GM19240 (cell line): ENCODE measurements around the gene ABCC1.
"Not testable (repeated sequence)": the region's sequence is repeated elsewhere in the genome, so short reads cannot be mapped to it uniquely, and the experiment has no call there.

Experiments
- DNase-seq: peaks from one replicate; pipeline ENCODE4 v3.0.0; 2011; ENCODE audit warnings: low spot score; ENCODE audit not compliant: insufficient read length

ABCC1 gene

GRCh38 chr16:16076423-16076813, 127.0 kb downstream of the ABCC1 start:
- DNase-seq = no peak

DNA sequence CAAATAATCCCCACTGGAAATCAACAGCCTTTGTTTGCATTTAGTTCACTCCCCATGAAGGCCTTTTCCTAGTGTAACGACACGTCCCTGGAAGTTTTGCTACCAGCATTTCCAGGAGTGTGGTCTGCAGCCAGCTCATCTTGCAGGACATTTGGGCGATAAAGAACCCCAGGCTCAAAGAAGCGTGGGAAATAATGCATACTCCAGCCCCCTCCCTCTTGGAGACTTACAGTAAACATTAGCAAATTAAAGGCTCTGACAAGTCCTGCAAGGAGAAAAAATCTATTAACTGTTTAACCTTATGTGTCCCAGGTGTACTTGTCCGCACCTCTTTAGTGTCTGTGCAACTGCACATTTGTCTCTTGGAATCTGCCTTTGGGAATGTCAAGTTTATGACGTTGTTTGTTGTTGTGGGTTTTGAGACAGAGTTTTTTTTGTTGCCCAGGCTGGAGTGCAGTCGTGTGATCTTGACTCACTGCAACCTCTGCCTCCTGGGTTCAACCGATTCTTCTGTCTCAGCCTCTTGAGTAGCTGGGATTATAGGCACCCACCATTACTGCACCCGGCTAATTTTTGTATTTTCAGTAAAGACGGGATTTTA, 131.1 kb downstream of the ABCC1 start:
- DNase-seq = no peak

GRCh38 chr16:16081141-16081540, 131.7 kb downstream of the ABCC1 start:
- no peak for DNase-seq

- DNase-seq = no peak
These were observed 132.8 kb downstream of the ABCC1 start for GRCh38 chr16:16082255-16082654.

- no peak for DNase-seq
These were observed 134.2 kb downstream of the ABCC1 start for GRCh38 chr16:16083421-16084156.

- no peak for DNase-seq
These were observed 135.5 kb downstream of the ABCC1 start for GRCh38 chr16:16084874-16085273.

- DNase-seq = no peak
These were observed 137.4 kb downstream of the ABCC1 start for GRCh38 chr16:16086653-16087446.

GRCh38 chr16:16090238-16090637, 140.8 kb downstream of the ABCC1 start:
- no peak for DNase-seq

GRCh38 chr16:16092925-16093627, 143.7 kb downstream of the ABCC1 start:
- DNase-seq = no peak

DNA sequence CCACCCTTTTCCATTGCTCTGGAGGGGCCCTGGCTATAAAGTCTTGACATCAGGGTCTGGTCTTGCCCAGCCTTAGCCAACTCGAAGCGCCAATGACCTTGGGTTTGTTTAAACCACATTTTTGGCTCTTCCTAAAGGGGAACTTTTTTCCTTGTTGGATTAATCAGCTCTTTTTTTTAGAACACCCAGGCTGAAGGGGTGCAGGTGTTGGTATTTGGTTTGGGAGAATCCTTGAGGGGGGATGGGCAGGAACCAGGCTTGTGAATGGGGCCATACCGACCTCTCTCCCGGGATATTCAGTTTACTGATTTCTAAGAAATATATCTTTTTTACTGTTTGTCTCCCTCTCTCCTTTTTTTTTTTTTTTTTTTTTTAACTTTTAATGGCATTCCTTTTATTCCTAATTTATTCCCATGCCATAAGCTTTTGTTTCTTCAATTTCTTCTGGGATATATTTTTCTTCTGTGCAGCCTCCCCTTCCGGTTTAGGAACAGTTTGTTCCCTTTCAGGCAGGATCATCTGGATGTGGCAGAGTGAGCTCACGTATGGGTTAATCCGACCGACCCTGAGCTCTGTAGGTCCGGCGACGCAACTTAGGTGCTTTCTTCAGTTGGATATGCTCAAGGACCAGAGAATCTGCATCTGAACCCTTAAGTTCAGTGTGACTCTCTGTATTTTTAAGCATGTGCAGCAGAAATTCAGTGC, 144.4 kb downstream of the ABCC1 start:
- no peak for DNase-seq

- DNase-seq = no peak
These were observed 146.2 kb downstream of the ABCC1 start for GRCh38 chr16:16095646-16096045.

DNA sequence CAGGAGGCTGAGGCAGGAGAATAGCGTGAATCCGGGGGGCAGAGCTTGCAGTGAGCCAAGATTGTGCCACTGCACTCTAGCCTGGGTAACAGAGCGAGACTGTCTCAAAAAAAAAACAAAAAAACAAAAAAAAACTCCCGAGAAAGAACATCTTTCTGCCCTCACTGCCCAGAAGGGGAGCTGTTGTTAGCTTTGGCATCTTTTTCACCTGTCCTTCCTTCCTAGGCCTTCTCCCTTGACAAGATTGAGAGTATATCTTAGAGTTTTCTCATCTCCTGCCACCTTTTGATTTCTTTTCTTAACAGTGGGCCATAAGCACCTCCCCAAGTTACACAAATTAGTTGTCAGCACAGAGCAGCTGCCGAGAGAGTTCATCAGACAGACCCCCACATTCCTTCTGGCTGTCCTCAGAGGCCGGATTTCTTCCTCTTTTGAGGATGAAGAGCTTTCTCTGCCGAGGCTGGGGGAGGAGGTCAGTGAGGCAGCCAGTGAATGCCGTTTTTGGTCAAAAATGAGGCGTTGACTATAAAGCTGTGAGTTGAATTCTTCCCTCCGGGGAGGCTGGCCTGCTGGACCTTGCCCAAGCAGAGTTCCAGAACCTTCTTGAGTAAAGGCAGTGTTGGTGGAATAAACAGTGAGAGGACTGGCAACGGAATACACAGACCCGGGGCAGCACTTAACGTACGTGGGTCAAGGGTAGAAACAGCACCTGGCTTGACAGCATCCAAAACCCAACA, 146.9 kb downstream of the ABCC1 start:
- DNase-seq = no peak

GRCh38 chr16:16096858-16097213, 147.4 kb downstream of the ABCC1 start:
- no peak for DNase-seq

DNA sequence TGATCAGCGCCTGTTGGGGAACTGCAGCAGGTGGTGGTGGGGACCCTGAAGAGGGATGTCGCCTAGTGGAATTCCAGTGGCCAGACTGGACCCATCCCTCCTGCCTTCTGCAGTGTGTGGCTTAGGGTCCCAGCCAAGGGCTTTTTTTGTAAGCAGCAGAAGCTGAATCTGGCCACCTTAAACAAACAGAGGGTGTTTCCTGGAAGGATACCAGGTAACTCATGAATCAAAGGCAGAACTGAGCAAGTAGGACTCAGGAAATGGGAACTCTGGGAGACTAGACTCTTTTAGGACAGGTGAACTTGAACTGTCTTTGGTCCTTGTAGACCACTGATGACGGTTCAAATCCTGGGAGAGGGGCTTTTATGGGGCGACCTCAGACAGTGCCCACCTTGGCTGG, 149.9 kb downstream of the ABCC1 start:
- no peak for DNase-seq

GRCh38 chr16:16100631-16101030, 151.2 kb downstream of the ABCC1 start:
- no peak for DNase-seq

- no peak for DNase-seq
These were observed 152.2 kb downstream of the ABCC1 start for GRCh38 chr16:16101585-16101984.

DNA sequence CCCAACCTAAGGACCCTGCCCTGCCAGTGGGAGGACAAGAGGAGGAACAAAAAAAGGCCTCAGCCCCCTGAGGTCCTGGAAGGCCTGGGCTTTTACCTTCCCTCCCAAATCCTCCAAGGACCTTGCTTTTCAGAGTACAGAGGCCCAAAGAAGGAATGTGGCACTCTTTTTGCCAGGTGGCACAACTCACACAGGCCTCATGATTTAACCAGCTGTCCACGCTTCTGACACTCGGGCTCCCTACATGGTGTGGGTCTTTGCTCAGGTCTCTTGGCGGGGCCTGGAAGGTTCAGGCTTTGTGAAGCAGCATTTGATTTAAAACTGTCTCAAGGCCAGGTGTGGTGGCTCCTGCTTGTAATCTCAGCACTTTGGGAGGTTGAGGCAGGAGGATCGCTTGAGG, 153.3 kb downstream of the ABCC1 start:
- no peak for DNase-seq

DNA sequence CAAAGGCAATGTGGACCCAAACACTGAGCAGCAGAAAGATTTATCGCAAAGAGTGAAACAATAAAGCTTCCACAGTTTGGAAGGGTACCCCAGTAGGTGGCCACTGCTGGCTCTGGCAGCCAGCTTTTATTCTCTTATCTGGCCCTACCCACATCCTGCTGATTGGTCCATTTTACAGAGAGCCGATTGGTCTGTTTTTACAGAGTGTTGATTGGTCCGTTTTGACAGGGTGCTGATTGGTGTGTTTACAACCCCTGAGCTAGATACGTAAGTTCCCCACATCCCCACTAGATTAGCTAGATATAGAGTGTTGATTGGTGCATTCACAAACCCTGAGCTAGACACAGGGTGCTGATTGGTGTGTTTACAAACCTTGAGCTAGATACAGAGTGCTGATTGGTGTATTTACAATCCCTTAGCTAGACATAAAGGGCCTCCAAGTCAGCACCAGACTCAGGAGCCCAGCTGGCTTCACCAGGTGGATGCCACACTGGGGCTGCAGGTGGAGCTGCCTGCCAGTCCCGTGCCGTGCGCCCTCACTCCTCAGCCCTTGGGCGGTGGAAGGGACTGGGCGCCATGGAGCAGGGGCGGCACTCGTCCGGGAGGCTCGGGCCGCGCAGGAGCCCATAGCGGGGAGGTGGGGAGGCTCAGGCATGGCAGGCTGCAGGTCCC, 154.9 kb downstream of the ABCC1 start:
- not testable (repeated sequence) for DNase-seq

DNA sequence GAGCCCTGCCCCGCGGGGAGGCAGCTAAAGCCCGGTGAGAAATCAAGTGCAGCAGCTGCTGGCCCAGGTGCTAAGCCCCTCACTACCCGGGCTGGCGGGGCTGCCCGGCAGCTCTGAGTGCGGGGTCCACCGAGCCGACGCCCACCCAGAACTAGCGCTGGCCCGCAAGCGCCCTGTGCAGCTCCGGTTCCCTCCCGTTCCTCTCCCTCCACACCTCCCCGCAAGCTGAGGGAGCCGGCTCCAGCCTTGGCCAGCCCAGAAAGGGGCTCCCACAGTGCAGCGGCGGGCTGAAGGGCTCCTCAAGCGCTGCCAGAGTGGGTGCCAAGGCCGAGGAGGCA, 155.4 kb downstream of the ABCC1 start:
- not testable (repeated sequence) for DNase-seq

DNA sequence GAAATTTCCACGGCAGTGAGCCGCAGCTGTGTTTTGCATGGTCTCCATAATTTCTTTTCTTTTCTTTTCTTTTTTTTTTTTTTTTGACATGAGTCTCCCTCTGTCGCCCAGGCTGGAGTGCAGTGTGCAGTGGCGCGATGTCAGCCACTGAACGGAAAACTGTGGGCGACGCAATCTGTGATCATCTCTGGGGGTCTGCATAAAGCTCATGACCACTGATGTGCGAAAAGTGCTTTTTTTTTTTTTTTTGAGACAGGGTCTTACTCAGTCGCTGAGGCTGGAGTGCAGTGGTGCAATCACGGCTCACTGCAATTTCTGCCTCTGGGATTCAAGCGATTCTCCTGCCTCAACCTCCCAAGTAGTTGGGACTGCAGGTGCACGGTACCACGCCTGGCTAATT, 156.2 kb downstream of the ABCC1 start:
- no peak for DNase-seq
